Pancreas (tissue), 10 donors: ENCODE results near the gene NANOS2. TPM values are rescaled to one million over a fixed set of nuclear protein-coding genes. Genes with fewer than 3 reads are reported as not detected.

Experiments used
- ATAC-seq, 4 donors: fragments of 200-7000 bp; cut with Tn5 transposase; one replicate each; pipeline versions ENCODE4 v1.8.0 to v1.9.1; 2020; ENCODE audit warnings: mild to moderate bottlenecking in 4 of 4, moderate library complexity in 4 of 4
- DNase-seq, 6 donors: peaks; one replicate each; pipeline ENCODE4 v3.0.0-alpha.2; 2020
- FAIRE-seq: peaks from 2 replicates; lab custom pipeline; 2012; peaks lifted over from hg19 to GRCh38; lab: Jason Lieb, UNC
- H3K27ac ChIP-seq, 4 donors: fragments of 200-600 bp; sonication (generic); 1 replicate in 3 of 4; 2 replicates in 1 of 4; pipeline versions ENCODE4 v1.5.0 to v1.8.0; 2020
- H3K27me3 ChIP-seq, 4 donors: fragments of 200-600 bp; one replicate each; pipeline ENCODE4 v1.8.0; 2021
- H3K36me3 ChIP-seq, 3 donors: fragments of 200-600 bp; sonication (generic) in 1 of 3; one replicate each; pipeline versions ENCODE4 v1.5.0 to v1.8.0; 2020 to 2021
- H3K4me1 ChIP-seq, 3 donors: fragments of 200-600 bp; one replicate each; pipeline ENCODE4 v1.8.0; 2021
- H3K4me3 ChIP-seq, 4 donors: fragments of 200-600 bp; sonication (generic) in 2 of 4; one replicate each; pipeline versions ENCODE4 v1.5.0 to v1.8.0; 2020 to 2021
- H3K9me3 ChIP-seq, 4 donors: fragments of 200-600 bp; one replicate each; pipeline ENCODE4 v1.8.0; 2021
- WGBS, 2 donors: extraction: QIAGEN DNeasy Blood & Tissue Kit; methylation state at CpG; one replicate each; pipeline ENCODE4 v1.1.7; 2013; 5-methylcytosine and 5-hydroxymethylcytosine counted together
- intact Hi-C, 3 donors: fragments of 100-400 bp; cut with DNase I; formaldehyde crosslinking; loops; one replicate each; pipeline versions ENCODE4 v1.11.1 to v1.14.2; 2022
- polyA plus RNA-seq, 2 donors: library from polyadenylated mRNA; stranded (reverse); fragments of 200-250 nt; gene quantifications; one replicate each; pipeline ENCODE4 v1.2.3, GENCODE V29; 2013
- total RNA-seq, 6 donors: library from RNA; stranded (reverse); fragmentation: NEBNext Ultra II Directional in 4 of 6; extraction: Animal tissue kit (Norgen Biotek cat#: 25700) in 4 of 6; gene quantifications; one replicate each; pipeline versions ENCODE4 v1.2.1 to v1.2.4, GENCODE V29; 2021 to 2023
- TF ChIP-seq, protein P1 (sequence below), 4 donors: fragments of 200-600 bp; sonication (generic) in 3 of 4; IDR thresholded peaks; one replicate each; pipeline versions ENCODE4 v1.5.0 to v1.8.0; 2021; ENCODE audit warnings: antibody characterized with exemption in 4 of 4
- donor health status: healthy with polysubstance abuse.
- donor health status: DM: no; HTN: no; CAD: no; lungs with moderate emphysema.
- donor health status: DM: no; HTN: no; CAD: no.
- donor health status: control.
- donor health status: control.
- donor health status: Bipolar disorder and iron deficiency.
- donor health status: DM: yes; HTN: yes; CAD: no.
- donor health status: DM: no; HTN: no; CAD: no.
- donor health status: DM: no; HTN: no; CAD: no.
- donor health status: DM: yes; HTN: yes; CAD: no.

The NANOS2 gene
- total and polyA plus RNA-seq, 8 donors = not detected

DNA sequence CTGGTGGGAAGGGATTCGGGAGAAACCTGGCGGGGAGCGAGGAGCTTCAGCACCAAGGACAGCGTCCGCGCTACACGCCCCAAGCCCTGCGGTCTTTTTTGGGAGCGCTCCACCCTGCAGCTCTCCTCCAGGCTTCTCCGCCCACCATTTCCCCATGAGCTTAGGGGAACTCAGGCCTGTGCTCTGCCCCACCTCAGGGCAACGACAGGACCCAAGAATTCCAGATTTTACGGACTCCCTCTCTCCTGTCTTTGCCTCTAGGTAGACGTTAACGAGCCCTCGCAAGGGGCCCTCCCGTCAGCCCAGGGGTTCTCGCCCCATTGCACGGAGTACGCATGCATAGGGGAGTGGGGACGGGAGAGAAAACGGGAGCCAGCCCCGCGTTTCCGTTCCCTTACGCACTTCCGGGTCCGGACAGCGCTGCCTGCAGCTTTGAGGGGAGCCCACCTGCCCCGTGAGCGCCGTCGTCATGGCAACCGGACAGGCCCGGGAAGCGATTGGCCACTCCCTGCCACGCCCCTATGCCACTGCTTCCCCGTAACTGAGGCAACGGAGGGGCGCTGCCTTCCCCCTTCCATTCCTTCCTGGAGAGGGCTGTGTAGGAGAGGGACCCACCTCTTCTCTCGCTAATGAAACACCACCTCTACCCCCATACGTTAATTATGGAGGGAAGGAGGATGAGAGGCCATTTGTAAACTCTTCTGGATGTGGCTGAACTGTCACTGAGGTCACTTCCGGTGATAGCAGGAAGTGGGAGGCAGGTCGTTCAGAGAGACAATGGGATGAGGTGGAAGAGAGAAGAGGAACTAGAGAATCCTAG is 38.3 kb upstream of the NANOS2 start:
- DNase-seq = peak; percentile 34 to 79 (median 63)
- no peak for FAIRE-seq
- Histone ChIP-seq H3K9me3 (no peaks in the 10 kb centered on the region), H3K36me3 (no peaks in the 10 kb centered on the region), H3K27me3 (peaks cover 0 to 4% (median 0%) of the 10 kb centered on the region in 4 donors), H3K4me3 (peak overlapping the region in 2 of 4 donors; percentile 0 to 35), H3K4me1 (peaks cover 0 to 5% (median 0%) of the 10 kb centered on the region in 3 donors), H3K27ac (no peak overlapping the region)
- TF ChIP-seq, protein P1, sequence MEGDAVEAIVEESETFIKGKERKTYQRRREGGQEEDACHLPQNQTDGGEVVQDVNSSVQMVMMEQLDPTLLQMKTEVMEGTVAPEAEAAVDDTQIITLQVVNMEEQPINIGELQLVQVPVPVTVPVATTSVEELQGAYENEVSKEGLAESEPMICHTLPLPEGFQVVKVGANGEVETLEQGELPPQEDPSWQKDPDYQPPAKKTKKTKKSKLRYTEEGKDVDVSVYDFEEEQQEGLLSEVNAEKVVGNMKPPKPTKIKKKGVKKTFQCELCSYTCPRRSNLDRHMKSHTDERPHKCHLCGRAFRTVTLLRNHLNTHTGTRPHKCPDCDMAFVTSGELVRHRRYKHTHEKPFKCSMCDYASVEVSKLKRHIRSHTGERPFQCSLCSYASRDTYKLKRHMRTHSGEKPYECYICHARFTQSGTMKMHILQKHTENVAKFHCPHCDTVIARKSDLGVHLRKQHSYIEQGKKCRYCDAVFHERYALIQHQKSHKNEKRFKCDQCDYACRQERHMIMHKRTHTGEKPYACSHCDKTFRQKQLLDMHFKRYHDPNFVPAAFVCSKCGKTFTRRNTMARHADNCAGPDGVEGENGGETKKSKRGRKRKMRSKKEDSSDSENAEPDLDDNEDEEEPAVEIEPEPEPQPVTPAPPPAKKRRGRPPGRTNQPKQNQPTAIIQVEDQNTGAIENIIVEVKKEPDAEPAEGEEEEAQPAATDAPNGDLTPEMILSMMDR (IDR thresholded peaks at IDR 0.05) = no peak
- ATAC-seq = peak; percentile 79 to 96 (median 84)
- 6 to 10% methylated on average over 40 to 43 of the region's 43 CpGs for WGBS, 2 donors
- intact Hi-C loops = no loop called here

DNA sequence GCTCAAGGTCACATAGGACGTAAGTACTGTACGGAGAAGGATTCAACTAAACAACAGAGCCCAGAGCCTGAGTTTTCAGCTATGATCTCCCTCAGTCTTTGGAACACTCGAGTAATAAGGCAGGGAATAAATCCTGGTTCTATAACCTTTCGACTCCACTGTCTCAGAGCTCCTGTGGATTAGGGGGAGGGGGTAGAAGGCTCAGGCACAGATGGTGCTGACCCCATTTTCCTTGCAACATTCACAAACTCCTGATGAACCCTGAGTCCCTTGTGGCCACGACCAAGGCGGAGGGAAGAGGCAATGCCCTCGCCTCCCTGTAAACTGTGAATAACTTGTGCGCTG is 37.7 kb upstream of the NANOS2 start:
- no peak for DNase-seq
- FAIRE-seq = no peak
- TF ChIP-seq, protein P1 (IDR thresholded peaks at IDR 0.05) = no peak
- intact Hi-C loops = no loop called here
- ATAC-seq = peak in 1 of 4 donors; percentile 13
- WGBS, 2 donors = 24 to 27% methylated on average over 8 of the region's 8 CpGs
- Histone ChIP-seq H3K27me3 (peaks cover 0 to 4% (median 0%) of the 10 kb centered on the region in 4 donors), H3K4me3 (no peak overlapping the region), H3K4me1 (peaks cover 0 to 5% (median 0%) of the 10 kb centered on the region in 3 donors), H3K36me3 (no peaks in the 10 kb centered on the region), H3K27ac (no peak overlapping the region), H3K9me3 (no peaks in the 10 kb centered on the region)

DNA sequence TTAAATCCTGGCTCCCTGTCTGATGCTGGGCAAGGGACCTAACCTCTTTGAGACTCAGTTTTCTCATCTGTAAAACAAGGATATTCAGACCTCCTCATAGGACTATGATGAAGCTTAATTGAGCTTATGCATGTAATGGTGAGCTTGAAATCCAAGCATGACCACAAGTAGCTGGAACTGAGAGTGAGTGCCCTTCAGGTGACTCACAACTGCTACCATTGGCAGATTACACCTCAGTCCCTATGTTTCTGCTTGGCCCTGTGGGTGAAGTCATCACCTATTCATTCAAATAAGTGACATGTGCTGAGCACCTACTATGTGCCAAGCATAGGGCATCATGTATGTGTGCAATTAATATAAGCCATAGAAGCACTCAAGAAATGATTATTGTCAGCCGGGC is 33.3 kb upstream of the NANOS2 start:
- 83% methylated on average over 1 of the region's 1 CpG for WGBS, 2 donors
- no peak for FAIRE-seq
- intact Hi-C loops = no loop called here

DNA sequence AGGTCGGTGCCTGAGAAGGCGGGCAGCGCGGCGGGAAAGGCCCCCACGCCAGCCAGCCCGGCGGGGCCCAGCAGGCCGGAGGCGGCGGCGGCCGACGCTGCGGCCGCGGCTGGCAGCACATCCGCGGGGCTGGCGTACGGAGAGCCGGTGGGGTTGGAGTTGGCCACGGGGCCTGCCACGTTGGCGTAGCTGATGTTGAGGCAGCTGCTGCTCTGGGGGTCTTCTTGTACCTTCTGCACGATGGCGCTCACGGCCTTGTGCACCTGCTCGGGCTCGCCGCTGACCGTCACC is 25.9 kb upstream of the NANOS2 start:
- FAIRE-seq (no peak), DNase-seq (no peak), ATAC-seq (no peak)
- intact Hi-C loops = no loop called here
- Histone ChIP-seq H3K36me3 (no peaks in the 10 kb centered on the region), H3K9me3 (no peaks in the 10 kb centered on the region), H3K4me3 (no peak overlapping the region), H3K27ac (no peak overlapping the region), H3K27me3 (peaks cover 0 to 9% (median 0%) of the 10 kb centered on the region in 4 donors), H3K4me1 (no peaks in the 10 kb centered on the region)
- TF ChIP-seq, protein P1 (IDR thresholded peaks at IDR 0.05) = no peak
- 47 to 51% methylated on average over 17 to 32 of the region's 32 CpGs for WGBS, 2 donors

More for the DNA sequence above, 33.3 kb upstream of the NANOS2 start:
- TF ChIP-seq, protein P1 (IDR thresholded peaks at IDR 0.05) = no peak
- no peak overlapping the region for H3K4me3 ChIP-seq
- no peak overlapping the region for H3K27ac ChIP-seq
- no peaks in the 10 kb centered on the region for H3K9me3 ChIP-seq
- H3K4me1 ChIP-seq = peaks cover 0 to 4% (median 0%) of the 10 kb centered on the region in 3 donors
- no peak for ATAC-seq
- no peak for DNase-seq
- peaks cover 0 to 4% (median 2%) of the 10 kb centered on the region in 4 donors for H3K27me3 ChIP-seq
- H3K36me3 ChIP-seq = no peaks in the 10 kb centered on the region
